ENCODE results near the gene CNGB1. TPM values are rescaled to one million over a fixed set of nuclear protein-coding genes. Genes with fewer than 3 reads are reported as not detected.

CNGB1 gene
- polyA plus RNA-seq, 1 donor (not counting 4 experiments of a cell fraction or from before 2014, with no cell fraction given), result 0.08 TPM

DNA sequence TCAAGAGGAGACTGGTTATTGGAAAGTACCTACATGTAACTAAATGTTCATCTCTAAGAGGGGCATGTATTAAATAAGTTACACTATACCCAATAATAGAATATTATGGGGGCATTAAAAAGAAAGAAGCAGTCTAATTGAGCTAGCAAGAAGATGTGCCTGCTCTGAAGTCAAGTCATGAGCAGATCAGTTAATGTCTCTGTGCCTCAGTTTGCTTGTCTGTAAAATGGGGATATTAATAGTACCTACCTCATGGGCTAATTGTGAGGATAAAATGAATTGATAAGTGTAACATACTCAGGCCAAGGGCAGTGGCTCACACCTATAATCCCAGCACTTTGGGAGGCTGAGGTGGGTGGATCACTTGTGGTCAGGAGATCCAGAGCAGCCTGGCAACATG is 3.0 kb downstream of the CNGB1 start:
- dilution Hi-C loops (cut with MboI; ENCODE audit: extremely low pct_ligation_motif_present, low sequenced_read_pairs), result no loop called here
- Histone ChIP-seq H3K27me3 (ENCODE audit: control insufficient read depth, extremely low read depth, insufficient read depth, low read length) (peaks cover 9% of the 10 kb centered on the region), H2AFZ (ENCODE audit: control insufficient read depth, low read length) (no peak overlapping the region)

DNA sequence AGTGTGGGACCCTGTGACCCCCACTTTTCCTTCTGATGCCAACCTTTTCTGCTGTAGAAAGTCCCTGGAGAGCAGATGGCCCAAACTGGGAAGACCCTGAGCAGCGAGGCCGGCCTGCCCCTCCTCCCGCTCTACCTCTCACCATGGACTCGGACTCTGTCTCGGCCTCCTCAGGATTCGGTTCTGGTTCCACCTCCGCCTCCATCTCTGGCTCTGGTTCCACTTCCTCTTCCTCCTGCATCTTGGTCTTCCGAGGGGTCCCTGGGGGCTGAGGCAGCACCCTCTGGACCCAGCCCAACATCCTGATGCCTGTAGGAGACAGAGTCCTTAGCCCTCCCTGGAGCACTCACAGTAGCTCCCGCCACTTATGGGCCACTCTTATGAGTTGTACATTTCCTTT is 3.9 kb downstream of the CNGB1 start:
- H3K79me2 ChIP-seq (ENCODE audit: control insufficient read depth, insufficient read depth, low read length), result no peaks in the 10 kb centered on the region
- H3K4me2 ChIP-seq (ENCODE audit: control insufficient read depth, extremely low read depth, insufficient read depth, low read depth, low read length), result no peak overlapping the region
- no peaks in the 10 kb centered on the region for H3K36me3 ChIP-seq (ENCODE audit: control insufficient read depth in 2 of 2, extremely low read depth in 1 of 2, insufficient read depth in 2 of 2, low read length in 2 of 2)
- H3K27me3 ChIP-seq (ENCODE audit: control insufficient read depth, extremely low read depth, insufficient read depth, low read length), result peaks cover 9% of the 10 kb centered on the region
- no peak overlapping the region for H3K9ac ChIP-seq (ENCODE audit: control insufficient read depth, extremely low read depth, insufficient read depth, low read length)
- no peak overlapping the region for H2AFZ ChIP-seq (ENCODE audit: control insufficient read depth, low read length)
- H3K27ac ChIP-seq (ENCODE audit: control insufficient read depth, insufficient read depth, low read length), result no peak overlapping the region
- H3K4me1 ChIP-seq (ENCODE audit: control insufficient read depth, extremely low read depth, insufficient read depth, low read length), result no peaks in the 10 kb centered on the region
- FAIRE-seq, result no peak
- no peaks in the 10 kb centered on the region for H3K9me1 ChIP-seq (ENCODE audit: control insufficient read depth, extremely low read depth, insufficient read depth, low read length)
- no peak for DNase-seq (ENCODE audit: low read depth, low spot score)
- H3K4me3 ChIP-seq (ENCODE audit: control insufficient read depth in 2 of 3, extremely low read depth in 1 of 3, insufficient read depth in 2 of 3, low read depth in 1 of 3, low read length in 3 of 3), result no peak overlapping the region
- no peaks in the 10 kb centered on the region for H4K20me1 ChIP-seq (ENCODE audit: control insufficient read depth, extremely low read depth, insufficient read depth, low read length)
- dilution Hi-C loops (cut with MboI; ENCODE audit: extremely low pct_ligation_motif_present, low sequenced_read_pairs), result no loop called here
- H3K9me3 ChIP-seq (ENCODE audit: control insufficient read depth, low read depth, low read length), result no peaks in the 10 kb centered on the region
- TF ChIP-seq EZH2 (IDR thresholded peaks at IDR 0.05; ENCODE audit: low read length), result no peak
- TF ChIP-seq, protein P1, sequence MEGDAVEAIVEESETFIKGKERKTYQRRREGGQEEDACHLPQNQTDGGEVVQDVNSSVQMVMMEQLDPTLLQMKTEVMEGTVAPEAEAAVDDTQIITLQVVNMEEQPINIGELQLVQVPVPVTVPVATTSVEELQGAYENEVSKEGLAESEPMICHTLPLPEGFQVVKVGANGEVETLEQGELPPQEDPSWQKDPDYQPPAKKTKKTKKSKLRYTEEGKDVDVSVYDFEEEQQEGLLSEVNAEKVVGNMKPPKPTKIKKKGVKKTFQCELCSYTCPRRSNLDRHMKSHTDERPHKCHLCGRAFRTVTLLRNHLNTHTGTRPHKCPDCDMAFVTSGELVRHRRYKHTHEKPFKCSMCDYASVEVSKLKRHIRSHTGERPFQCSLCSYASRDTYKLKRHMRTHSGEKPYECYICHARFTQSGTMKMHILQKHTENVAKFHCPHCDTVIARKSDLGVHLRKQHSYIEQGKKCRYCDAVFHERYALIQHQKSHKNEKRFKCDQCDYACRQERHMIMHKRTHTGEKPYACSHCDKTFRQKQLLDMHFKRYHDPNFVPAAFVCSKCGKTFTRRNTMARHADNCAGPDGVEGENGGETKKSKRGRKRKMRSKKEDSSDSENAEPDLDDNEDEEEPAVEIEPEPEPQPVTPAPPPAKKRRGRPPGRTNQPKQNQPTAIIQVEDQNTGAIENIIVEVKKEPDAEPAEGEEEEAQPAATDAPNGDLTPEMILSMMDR (optimal IDR thresholded peaks at IDR 0.05 in 1 of 3, IDR thresholded peaks at IDR 0.05 in 1 of 3, conservative IDR thresholded peaks at IDR 0.05 in 1 of 3; ENCODE audit: extremely low read depth in 1 of 3, insufficient read depth in 2 of 3, low read length in 3 of 3), result no peak

More for the DNA sequence above, 3.0 kb downstream of the CNGB1 start:
- Histone ChIP-seq H3K9me3 (ENCODE audit: control insufficient read depth, low read depth, low read length) (no peaks in the 10 kb centered on the region), H3K79me2 (ENCODE audit: control insufficient read depth, insufficient read depth, low read length) (no peaks in the 10 kb centered on the region), H3K4me3 (ENCODE audit: control insufficient read depth in 2 of 3, extremely low read depth in 1 of 3, insufficient read depth in 2 of 3, low read depth in 1 of 3, low read length in 3 of 3) (no peak overlapping the region), H3K9me1 (ENCODE audit: control insufficient read depth, extremely low read depth, insufficient read depth, low read length) (no peaks in the 10 kb centered on the region), H3K4me2 (ENCODE audit: control insufficient read depth, extremely low read depth, insufficient read depth, low read depth, low read length) (no peak overlapping the region), H4K20me1 (ENCODE audit: control insufficient read depth, extremely low read depth, insufficient read depth, low read length) (no peaks in the 10 kb centered on the region), H3K9ac (ENCODE audit: control insufficient read depth, extremely low read depth, insufficient read depth, low read length) (no peak overlapping the region), H3K27ac (ENCODE audit: control insufficient read depth, insufficient read depth, low read length) (no peak overlapping the region), H3K4me1 (ENCODE audit: control insufficient read depth, extremely low read depth, insufficient read depth, low read length) (no peaks in the 10 kb centered on the region), H3K36me3 (ENCODE audit: control insufficient read depth in 2 of 2, extremely low read depth in 1 of 2, insufficient read depth in 2 of 2, low read length in 2 of 2) (no peaks in the 10 kb centered on the region)
- TF ChIP-seq, protein P1 (optimal IDR thresholded peaks at IDR 0.05 in 1 of 3, IDR thresholded peaks at IDR 0.05 in 1 of 3, conservative IDR thresholded peaks at IDR 0.05 in 1 of 3; ENCODE audit: extremely low read depth in 1 of 3, insufficient read depth in 2 of 3, low read length in 3 of 3), result no peak
- no peak for TF ChIP-seq EZH2 (IDR thresholded peaks at IDR 0.05; ENCODE audit: low read length)
- no peak for DNase-seq (ENCODE audit: low read depth, low spot score)
- FAIRE-seq, result no peak

All from keratinocyte (primary cell).